Stimulated activated naive CD4-positive, alpha-beta T cell treated with Interleukin-2 at 50 U/mL for 16 hours (primary cell): ENCODE measurements around the gene HPCAL1.

Source experiments
- DNase-seq: peaks from one replicate; lab custom pipeline; 2025; lab: John Stamatoyannopoulos, UW

HPCAL1 gene

DNA sequence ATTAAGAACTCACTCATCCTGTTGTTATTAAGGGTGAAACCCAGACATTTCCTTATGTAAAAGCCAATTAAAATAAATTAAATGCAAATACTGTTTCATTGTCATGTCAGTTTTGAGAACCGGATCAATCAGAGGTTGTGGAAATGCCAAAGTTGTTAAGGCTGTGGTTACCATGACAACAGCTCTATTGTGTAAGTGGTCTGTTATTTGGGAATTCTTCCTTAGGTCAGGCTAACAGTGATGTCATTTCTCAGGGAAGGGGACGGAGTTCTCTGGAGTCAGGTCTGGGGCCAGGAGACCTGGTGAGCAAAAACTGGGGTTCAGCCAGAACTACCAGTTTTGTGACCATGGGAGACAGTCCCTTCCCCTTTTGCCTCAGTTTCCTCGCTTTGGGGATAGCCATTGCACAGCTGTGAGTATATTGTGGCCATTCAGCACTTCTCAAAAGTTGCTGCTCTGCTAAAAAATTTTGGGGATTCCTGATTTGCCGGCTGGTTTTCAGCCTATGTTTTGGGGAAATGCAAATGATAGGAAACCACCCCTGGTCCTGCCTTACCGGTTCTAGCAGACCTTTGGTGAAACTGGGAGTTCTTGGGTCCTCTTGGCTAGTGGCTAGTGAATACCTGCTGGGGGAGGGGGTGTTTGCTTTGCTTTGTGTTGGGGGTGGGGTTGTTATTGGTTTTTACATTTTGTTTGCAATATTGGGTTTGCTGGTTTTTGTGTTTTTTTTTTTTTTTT, 21.6 kb downstream of the HPCAL1 start:
- DNase-seq, result no peak

DNA sequence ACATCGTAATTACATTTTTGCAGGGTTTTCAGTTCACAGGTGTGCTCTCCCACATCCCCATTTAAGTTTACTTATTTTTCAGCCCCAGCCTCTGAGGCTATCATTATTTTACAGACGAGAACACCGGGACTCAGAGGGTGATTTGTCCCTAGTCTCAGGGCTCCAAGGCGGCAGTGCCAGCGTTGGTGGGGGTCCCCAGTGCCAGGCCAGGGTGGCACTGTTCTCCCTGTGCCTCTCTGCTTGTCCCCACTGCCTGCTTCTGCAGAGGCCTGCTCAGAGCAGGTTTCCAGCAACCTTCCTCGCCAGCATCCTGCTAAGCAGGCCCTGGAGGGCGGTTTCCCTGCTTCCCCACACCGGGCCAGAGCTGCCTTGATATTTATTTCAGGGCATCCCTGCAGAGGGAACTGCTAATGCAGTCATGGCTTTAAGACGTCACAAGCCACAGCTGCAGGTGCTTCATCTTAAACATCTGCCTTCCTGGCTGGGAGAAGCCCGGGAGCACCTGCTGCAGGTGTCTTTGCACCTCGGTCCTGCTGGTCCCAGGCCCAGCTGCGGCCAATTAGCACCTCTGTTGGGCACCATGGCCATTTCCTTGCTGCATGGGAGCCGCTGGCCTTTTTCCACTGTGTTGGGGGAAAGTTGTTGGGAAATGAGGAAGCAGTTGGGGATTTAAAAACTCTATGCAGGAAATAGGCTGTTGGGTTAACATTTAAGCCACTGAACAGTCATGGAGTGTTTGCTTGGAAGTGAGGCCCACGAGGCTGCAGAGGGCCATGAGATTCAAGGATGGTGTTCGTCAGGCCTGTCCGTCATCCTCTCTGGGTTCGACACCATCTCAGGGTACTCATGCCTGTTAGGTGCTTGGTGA, 22.8 kb downstream of the HPCAL1 start:
- DNase-seq, result no peak

DNA sequence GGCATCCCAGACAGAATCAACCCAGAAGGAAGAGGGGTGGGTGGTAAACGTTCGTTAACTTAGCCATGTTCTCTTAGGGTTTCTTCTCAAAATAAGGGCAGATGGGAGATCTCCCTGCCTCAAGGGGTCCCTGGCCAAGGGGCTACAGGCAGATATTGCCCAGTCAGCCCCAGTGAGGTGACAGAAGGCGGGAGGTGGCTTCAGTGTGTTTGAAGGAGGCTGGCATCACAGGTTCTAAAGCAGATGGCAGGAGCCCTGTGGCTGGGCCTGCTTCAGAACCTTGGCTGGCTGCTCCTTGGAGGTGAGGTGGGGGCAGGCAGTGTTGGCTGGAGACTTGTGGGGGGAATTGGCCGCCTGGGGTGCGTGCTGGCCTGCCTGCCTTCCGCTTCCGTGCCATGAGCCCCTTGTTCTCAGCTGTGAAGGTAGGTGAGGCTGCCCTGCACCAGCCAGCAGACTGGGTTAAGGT, 23.5 kb downstream of the HPCAL1 start:
- DNase-seq, result no peak

DNA sequence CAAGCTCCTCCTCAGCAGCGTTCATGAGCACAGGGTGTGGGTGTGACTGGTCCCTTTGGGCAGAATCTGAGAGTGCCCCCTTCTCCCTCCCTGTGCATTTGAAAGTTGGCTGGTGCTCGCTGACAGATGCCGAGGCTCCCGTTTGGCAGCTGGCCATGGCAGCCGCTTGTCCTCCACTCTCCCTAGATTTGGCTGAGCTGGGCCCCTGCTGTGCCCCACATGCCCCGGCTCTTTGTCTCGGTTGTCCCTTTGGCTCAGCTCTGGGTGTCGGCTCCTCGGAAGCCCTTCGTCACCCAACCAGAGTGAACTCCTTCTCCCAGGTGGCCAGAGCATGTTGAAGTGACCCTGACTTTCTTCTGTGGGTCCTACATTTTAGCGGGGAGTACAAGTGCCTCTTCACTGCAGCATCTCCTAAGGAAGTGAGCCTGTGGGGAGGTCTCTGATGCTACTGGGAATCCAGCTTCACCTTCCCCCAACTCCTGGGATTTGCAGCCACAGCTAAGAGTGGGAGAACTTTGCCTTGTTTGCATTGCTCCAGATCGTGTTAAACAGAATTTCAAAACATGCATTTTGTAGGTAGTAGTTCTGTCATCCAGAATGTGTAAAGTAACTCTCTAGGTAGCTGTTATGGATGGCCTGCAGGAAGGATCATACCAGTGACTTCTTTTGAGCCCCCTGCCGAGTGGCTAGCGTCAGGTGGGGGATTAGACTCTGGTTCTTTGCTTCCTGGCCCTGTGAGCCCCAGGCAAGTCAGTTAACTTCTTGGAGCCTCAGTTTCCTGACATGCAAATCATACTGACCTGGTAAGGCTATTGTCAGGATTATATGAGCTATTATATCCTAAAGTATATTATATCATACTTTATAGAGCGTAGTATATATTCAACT, 24.2 kb downstream of the HPCAL1 start:
- DNase-seq, result no peak

- DNase-seq, result no peak
Observed at GRCh38 chr2:10327896-10328669, 25.4 kb downstream of the HPCAL1 start.

GRCh38 chr2:10328670-10329579, 26.2 kb downstream of the HPCAL1 start:
- no peak for DNase-seq

DNA sequence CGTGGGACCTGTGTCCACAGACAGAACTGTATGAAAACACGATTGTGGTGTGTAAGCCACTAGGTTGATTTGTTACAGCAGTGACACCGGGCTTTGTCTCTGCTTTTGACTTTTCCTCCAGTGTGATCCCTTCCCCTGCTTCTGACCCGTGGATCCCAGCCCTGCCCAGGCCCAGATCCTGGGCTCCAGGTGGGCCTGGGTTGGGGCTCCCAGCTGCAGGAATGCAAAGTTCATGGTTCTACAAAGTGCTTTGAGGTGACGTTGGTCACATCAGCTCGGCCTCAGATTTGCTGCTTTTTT, 26.8 kb downstream of the HPCAL1 start:
- DNase-seq, result no peak

DNA sequence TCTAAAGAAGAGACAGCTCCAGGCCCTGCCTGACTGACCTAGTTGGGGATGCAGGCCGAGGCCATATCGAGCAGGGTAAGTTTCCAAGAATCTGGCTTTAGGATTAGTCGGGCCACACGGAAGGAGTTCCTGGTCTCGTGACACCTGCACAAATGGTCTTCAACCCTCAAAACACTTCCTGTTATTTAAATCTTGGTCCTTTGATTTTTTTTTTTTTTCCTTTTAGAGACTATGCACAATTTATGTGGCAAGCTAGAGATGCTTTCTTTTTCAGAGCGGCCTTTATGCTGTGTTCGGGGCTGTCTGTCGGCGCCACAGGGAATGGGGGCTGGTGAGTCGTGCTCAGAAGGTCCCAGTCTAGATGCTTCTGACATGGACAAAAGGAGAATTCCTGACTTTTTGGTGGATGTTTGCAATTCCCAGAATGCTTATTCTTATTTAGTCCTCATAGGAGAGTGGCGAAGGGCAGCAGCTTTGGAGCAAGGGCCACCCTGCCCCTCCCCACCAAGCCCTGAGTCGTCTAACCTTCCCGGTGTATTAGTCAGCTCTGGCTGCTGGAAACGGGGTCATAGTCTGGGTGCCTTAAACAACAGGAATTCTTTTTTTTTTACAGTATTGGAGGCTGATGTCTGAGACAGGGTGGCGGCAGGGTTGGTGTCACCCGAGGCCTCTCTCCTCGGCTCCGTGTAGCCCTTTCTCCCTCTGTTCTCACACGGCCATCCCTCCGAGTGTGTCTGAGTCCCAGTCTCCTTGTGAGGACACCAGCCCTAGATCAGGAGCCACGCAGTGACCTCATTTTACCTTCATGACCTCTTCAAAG, 27.4 kb downstream of the HPCAL1 start:
- DNase-seq, result peak; percentile 18

- no peak for DNase-seq
Observed at GRCh38 chr2:10330700-10331026, 28.0 kb downstream of the HPCAL1 start.

DNA sequence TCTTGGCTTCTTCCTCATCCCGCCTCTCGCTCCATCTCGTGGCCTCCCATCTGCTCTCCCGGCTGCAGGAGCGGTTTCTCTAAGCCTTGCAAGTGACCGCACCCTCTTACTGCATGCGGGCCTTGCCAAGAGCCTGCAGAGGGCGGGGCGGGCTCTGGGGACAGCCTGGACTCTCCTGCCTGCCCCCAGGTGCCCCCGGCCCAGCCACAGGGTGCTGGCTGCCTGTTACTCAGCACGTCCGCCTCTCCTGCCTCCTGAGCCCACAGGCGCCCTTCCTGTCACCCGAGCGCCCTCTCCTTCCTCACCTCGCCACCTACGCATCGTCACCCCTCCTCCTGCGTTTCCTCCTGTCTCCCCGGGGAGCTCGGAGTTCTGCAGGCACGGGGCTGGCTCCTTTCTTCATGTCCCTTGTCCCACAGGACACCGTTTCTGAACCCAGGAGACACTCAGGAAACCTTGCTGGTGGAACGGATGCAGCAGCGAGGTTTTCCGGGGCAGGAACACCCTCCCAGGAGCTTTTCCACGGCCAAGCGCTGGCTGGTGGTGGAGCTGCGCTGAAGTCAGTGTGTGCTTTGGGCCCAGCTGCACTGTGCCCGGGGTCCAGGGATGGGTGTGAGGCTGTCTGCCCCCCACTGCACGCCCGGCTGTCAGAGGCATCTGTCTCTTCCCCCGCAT, 28.5 kb downstream of the HPCAL1 start:
- DNase-seq, result peak; percentile 69

DNA sequence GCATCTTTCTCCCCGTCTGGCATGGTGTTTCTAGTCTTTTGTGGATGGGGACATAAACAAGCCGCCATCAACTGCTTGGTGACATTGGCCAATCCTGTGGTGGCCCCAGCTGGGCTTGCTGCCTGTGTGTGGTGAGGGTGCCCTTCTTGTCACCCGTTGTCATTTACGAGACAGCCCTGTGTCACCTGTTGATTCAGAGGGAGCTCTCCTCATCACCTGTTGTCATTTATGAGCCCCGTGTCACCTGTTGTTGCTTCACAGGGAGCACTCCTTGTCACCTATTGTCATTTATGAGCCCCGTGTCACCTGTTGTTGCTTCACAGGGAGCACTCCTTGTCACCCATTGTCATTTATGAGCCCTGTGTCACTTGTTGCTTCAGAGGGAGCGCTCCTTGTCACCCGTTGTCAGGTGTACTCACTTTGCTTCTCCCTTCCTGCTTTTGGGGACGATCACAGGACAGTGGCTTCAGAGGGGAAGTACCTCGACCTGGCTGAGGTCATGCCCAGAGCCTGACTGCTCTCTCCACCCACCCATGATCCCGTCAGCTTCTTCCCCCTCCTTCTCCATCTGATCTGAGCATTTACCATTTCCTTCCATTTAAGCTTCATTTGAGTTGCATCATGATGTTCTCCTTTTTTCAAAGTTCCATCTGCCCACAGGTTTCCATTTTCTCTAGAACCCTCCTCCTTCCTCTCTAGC, 29.1 kb downstream of the HPCAL1 start:
- DNase-seq, result peak; percentile 55

DNA sequence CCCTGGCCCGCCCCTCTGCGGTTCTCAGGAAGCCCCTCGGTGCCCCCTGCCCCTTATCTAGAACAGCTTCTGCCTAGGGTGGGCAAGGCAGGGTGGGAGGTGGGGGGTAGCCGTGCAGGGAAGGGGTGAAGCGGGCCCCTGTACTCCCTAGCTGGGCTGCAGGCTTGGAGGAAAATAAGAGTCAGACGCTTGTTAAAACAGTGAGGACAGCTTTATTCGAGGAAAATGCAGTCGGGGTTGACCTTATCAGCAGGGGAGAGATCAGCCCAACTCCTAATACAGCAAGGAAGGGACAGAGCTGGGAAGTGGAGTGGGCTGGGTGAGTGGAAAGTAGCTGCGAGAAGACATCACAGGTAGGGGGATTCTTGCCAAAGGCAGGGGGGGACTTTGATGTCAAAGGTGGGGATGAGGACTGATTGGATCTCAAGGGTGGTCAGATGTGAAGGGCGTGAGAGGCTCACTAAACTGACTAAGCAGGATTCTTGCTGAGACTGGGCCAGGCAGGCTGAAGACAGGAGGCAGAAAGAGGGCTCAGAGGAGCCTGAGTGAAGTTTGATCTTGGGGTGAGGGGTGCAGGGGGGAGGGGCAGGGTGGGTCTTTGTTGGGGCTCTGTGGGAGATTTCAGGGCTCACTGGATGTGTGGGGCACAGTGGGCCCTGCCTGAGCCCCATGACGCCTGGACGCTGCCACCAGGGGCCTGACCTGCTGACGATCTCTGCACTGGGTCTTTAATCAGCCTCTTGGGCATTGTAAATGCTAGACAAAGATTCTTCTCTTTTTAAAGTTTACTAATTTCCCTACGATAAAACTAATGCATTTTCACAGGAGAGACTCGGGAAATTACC, 29.9 kb downstream of the HPCAL1 start:
- DNase-seq, result peak; percentile 32

DNA sequence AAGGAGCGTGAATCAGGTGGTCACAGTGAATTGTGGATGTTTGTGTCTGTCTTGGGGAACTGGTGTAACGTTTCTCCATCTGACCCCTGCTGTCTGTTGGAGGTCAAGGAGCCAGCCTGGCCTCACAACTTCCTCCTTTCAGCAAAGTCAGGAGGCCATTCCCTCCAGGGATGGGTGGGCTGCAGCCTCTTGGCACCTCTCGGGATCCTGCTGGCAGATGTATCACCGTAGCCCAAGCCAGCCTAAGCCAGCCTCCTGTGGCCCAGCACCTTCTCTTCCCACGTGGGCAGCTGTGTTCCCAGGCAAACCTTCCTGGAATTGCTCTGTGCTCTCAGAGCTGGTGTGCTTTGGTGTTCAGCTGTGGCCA, 30.5 kb downstream of the HPCAL1 start:
- no peak for DNase-seq

DNA sequence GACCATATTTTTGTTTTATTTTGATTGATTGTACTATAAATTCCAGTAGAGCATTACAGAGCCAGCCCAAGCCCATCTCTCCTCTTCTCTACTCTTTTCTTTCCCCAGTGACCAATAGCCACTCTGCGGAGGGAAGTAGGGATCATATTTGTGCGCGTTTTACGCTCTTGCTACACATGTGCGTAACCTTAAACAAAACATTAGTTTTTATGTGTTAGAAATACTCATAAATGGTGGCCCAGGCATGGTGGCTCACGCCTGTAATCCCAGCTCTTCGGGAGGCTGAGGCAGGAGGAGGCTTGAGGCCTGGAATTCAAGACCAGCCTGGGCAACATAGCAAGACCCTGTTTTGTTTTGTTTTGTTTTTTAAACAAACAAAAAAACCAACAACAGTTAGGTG, 31.3 kb downstream of the HPCAL1 start:
- DNase-seq, result no peak

- no peak for DNase-seq
Observed at GRCh38 chr2:10335046-10335840, 32.5 kb downstream of the HPCAL1 start.

DNA sequence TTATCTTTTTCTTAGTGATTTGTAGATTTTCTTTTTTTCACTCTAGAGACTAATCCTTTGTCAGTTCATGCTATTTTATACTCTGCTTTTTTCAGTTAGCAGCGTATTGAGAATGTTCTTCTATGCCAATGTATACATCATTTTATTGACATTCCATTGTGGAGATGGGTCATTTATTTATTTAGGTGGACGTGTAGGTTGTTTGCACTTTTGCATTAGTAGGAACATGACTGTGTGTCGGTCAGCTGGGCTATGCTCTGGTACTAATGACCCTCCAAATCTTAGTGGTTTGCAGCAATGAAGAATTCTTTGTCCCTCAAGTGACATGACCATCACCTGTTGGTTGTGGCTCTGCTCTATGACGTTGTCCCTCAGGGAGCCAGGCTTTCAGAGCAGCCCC, 33.6 kb downstream of the HPCAL1 start:
- DNase-seq, result no peak
